Measurements from ENCODE around the gene CELA1. TPM values are rescaled to one million over a fixed set of nuclear protein-coding genes. Genes with fewer than 3 reads are reported as not detected.
A peak's percentile ranks its signal among the peaks of the same experiment; 100 is the strongest.

Gene CELA1
- total RNA-seq, 3 donors from 2014 or later (not counting 1 experiment from before 2014, with no cell fraction given) = 0.53 to 0.66 TPM; not detected in 1

GRCh38 chr12:51388069-51388799 is 41.8 kb upstream of the CELA1 start:
- peaks cover 46% of the 10 kb centered on the region for H3K4me1 ChIP-seq (ENCODE audit: control insufficient read depth, insufficient read depth, low read length)
- no peak for DNase-seq
- Mint-ChIP-seq H3K4me3 (no peak overlapping the region), H3K27ac (peak overlapping the region; percentile 89 to 94), H3K4me1 (peaks cover 68 to 83% of the 10 kb centered on the region in 2 donors), H3K36me3 (no peaks in the 10 kb centered on the region), H3K27me3 (ENCODE audit: low read depth in 2 of 2) (no peaks in the 10 kb centered on the region), H3K9me3 (no peaks in the 10 kb centered on the region)
- no peak for ATAC-seq
- no peak overlapping the region for H3K27ac ChIP-seq (ENCODE audit: low read length)
- H3K9me3 ChIP-seq (ENCODE audit: control insufficient read depth, insufficient read depth, low read length) = no peaks in the 10 kb centered on the region
- TF ChIP-seq, protein P1, sequence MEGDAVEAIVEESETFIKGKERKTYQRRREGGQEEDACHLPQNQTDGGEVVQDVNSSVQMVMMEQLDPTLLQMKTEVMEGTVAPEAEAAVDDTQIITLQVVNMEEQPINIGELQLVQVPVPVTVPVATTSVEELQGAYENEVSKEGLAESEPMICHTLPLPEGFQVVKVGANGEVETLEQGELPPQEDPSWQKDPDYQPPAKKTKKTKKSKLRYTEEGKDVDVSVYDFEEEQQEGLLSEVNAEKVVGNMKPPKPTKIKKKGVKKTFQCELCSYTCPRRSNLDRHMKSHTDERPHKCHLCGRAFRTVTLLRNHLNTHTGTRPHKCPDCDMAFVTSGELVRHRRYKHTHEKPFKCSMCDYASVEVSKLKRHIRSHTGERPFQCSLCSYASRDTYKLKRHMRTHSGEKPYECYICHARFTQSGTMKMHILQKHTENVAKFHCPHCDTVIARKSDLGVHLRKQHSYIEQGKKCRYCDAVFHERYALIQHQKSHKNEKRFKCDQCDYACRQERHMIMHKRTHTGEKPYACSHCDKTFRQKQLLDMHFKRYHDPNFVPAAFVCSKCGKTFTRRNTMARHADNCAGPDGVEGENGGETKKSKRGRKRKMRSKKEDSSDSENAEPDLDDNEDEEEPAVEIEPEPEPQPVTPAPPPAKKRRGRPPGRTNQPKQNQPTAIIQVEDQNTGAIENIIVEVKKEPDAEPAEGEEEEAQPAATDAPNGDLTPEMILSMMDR (IDR thresholded peaks at IDR 0.05) = no peak
- H3K4me3 ChIP-seq (ENCODE audit: low read length) = no peak overlapping the region
- intact Hi-C loops (cut with micrococcal nuclease) = no loop called here
- WGBS (ENCODE audit: insufficient coverage) = 57% methylated on average over 10 of the region's 10 CpGs
- peaks cover 7% of the 10 kb centered on the region for H3K36me3 ChIP-seq (ENCODE audit: control insufficient read depth, insufficient read depth, low read length)
- H3K27me3 ChIP-seq (ENCODE audit: control insufficient read depth, insufficient read depth, low read length) = no peaks in the 10 kb centered on the region

DNA sequence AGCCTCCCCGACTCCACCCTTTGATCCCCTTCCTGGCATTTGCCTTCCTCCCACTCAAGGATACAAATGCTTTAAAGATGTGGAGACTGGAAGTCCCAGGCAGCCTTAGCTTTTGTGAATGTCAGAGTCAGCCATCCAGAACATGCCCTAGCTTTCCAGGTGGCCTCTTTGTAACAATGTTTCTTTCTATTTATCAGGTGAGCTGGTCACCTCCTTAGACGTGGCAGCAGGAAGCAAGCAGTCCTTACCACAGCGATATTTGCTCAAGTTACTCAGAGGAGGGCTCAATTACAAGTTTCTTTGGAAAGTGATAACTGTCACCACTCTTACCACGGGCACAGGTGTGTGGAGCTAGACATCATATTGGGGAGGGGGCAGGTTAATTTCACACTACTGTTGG is 39.9 kb upstream of the CELA1 start:
- TF ChIP-seq, protein P1 (IDR thresholded peaks at IDR 0.05) = no peak
- peaks cover 12% of the 10 kb centered on the region for H3K36me3 Mint-ChIP-seq
- no peak overlapping the region for H3K4me3 ChIP-seq (ENCODE audit: low read length)
- no peaks in the 10 kb centered on the region for H3K27me3 Mint-ChIP-seq (ENCODE audit: low read depth in 2 of 2)
- peaks cover 20% of the 10 kb centered on the region for H3K36me3 ChIP-seq (ENCODE audit: control insufficient read depth, insufficient read depth, low read length)
- DNase-seq (no peak), ATAC-seq (no peak)
- peak overlapping the region in 1 of 2 donors; percentile 60 for H3K27ac Mint-ChIP-seq
- H3K27me3 ChIP-seq (ENCODE audit: control insufficient read depth, insufficient read depth, low read length) = no peaks in the 10 kb centered on the region
- peaks cover 32% of the 10 kb centered on the region for H3K4me1 ChIP-seq (ENCODE audit: control insufficient read depth, insufficient read depth, low read length)
- no peaks in the 10 kb centered on the region for H3K9me3 Mint-ChIP-seq
- intact Hi-C loops (cut with micrococcal nuclease) = no loop called here
- WGBS (ENCODE audit: insufficient coverage) = 65% methylated on average over 4 of the region's 4 CpGs
- H3K27ac ChIP-seq (ENCODE audit: low read length) = no peak overlapping the region
- H3K4me1 Mint-ChIP-seq = peaks cover 55 to 68% of the 10 kb centered on the region in 2 donors
- no peak overlapping the region for H3K4me3 Mint-ChIP-seq
- no peaks in the 10 kb centered on the region for H3K9me3 ChIP-seq (ENCODE audit: control insufficient read depth, insufficient read depth, low read length)

DNA sequence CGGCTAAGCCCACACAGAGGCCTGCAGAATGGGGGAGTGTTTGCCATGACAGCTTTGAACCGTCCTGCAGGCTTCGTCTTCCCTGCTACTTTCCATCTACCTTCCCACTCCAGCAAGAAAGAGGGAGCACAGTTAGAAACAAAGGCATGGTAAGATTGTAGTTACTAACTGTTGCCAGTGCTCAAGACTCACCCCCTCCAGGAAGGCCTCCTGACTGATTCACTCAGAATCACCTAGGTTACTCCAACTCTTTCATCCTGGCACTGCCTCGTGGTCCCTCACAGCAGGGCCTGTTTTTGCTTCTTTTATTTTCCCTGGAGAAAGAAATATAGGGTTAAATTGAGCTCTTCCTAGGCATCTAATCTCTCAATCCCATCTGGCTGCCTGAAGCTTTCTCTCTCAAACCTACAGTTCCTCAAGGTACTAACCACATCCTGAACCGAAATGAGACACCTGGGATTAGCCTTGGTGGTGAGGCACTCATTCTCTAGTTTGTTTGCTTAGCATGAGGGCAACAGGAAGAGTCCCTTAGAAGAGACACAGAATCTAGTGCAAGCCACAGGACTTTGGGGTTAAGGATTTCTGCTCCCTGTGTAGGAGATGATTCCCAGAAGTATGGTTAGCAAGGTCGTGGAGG is 36.9 kb upstream of the CELA1 start:
- Histone ChIP-seq H3K9me3 (ENCODE audit: control insufficient read depth, insufficient read depth, low read length) (no peaks in the 10 kb centered on the region), H3K27me3 (ENCODE audit: control insufficient read depth, insufficient read depth, low read length) (no peaks in the 10 kb centered on the region), H3K4me3 (ENCODE audit: low read length) (no peak overlapping the region), H3K36me3 (ENCODE audit: control insufficient read depth, insufficient read depth, low read length) (peaks cover 32% of the 10 kb centered on the region), H3K4me1 (ENCODE audit: control insufficient read depth, insufficient read depth, low read length) (peaks cover 13% of the 10 kb centered on the region), H3K27ac (ENCODE audit: low read length) (no peak overlapping the region)
- no peak for ATAC-seq
- Mint-ChIP-seq H3K4me1 (peaks cover 30 to 38% of the 10 kb centered on the region in 2 donors), H3K9me3 (no peaks in the 10 kb centered on the region), H3K4me3 (no peak overlapping the region), H3K36me3 (peaks cover 12% of the 10 kb centered on the region), H3K27me3 (ENCODE audit: low read depth in 2 of 2) (no peaks in the 10 kb centered on the region), H3K27ac (no peak overlapping the region)
- TF ChIP-seq, protein P1 (IDR thresholded peaks at IDR 0.05) = no peak
- intact Hi-C loops (cut with micrococcal nuclease) = no loop called here
- 50% methylated on average over 3 of the region's 6 CpGs for WGBS (ENCODE audit: insufficient coverage)
- no peak for DNase-seq
